Left ventricle myocardium superior (tissue), 1 donor: ENCODE measurements around the gene TYW5. TPM values are rescaled to one million over a fixed set of nuclear protein-coding genes. Genes with fewer than 3 reads are reported as not detected.

Experiments
- ATAC-seq: fragments of 200-7000 bp; cut with Tn5 transposase; one replicate; pipeline ENCODE4 v1.9.1; 2020; ENCODE audit warnings: mild to moderate bottlenecking, moderate library complexity
- DNase-seq: peaks from one replicate; pipeline ENCODE4 v3.0.0-alpha.2; 2020
- intact Hi-C: fragments of 100-400 bp; cut with micrococcal nuclease; formaldehyde crosslinking; loops from one replicate; pipeline ENCODE4 v1.11.0; 2022
- total RNA-seq: library from RNA; stranded (reverse); fragmentation: NEBNext Ultra II Directional; extraction: Animal tissue kit (Norgen Biotek cat#: 25700); gene quantifications from one replicate; pipeline ENCODE4 v1.2.1, GENCODE V29; 2021
- donor health status: DM: no; HTN: yes; CAD: no; lungs with severe emphysema.

Gene TYW5
- total RNA-seq, 1 donor from 2014 or later, result 2.5 TPM

DNA sequence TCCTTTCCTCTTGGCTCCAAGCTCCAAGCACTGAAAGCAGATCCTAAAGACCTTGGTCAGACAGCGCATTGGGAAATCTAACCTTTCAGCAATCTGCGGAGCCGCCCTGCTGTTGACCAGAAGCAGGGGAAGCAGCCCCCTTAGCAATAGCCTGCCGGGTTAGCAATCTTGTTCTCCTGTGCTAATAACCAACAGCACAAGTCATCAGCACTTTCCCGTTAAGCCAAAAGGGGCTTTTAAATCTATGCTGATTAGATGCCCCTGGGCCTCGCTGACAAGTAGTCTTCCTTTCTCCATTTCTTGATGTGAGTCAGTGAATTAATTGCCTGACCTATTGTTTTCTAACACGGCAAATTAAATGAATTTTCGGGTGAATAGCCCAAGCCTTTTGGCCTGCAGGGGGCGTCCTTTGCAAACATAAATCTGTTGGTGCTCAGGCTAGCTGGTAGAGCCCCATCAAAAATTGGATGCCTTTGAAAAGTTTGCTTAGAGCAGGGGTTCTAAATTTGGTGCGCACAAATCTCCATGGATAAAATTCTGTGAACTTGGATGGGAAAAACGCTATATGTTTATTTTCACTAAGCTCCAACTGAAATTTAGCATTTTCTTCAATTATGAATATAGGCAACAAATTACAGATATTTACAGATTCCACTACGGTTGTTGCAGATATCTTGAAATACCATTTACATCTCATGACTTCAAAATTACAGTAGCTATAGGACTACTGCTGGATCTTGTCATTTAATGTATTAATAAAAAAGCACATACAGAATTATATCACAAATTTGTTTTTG lies 24.7 kb upstream of the TYW5 start:
- DNase-seq (peak; percentile 92), ATAC-seq (peak; percentile 84)
- intact Hi-C loops, result loop anchor here (5.0 to 10.0 kb wide), 2 partner anchors 502 to 725 kb away; no protein-coding TSS in a partner anchor

DNA sequence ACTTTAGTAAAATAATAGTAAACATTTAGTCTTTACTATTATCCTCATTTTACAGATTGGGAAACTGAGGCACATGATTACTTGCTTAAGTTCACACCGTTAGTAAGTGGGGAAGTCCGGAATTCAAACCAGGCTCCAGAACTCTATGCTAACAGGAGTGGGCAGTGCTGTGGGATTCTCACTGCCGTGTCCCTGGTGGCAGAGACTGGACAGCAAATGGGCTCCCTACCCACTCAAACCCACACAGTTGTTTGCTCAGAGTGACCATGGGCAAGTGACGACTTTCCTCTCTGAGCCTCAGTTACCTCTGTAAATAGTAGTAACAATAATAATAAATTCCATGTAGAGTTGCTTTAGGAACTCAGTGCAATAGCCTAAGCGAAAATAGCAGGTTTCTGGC lies 24.1 kb upstream of the TYW5 start:
- intact Hi-C loops, result no loop called here
- no peak for DNase-seq
- ATAC-seq, result no peak

DNA sequence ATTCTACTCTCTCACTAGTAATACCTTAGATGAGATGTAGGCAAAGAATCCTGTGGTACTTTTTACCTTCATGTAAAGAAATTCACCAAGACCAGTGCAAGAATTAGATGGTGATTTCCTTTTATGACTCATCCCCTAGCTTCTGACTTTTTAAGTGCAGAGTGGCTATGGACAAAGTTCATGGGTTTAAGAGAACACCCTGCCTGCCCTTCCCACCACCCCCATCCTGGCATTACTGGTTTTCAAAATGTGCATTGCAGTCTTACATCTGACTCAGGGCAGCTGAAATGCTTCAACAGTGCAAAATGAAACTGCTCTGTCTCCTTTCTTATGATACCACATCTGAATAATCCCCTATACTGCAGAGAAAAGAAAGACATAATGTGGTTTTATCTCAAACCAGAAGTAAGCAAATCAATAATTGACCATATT lies 22.7 kb upstream of the TYW5 start:
- DNase-seq (no peak), ATAC-seq (no peak)
- intact Hi-C loops, result no loop called here

DNA sequence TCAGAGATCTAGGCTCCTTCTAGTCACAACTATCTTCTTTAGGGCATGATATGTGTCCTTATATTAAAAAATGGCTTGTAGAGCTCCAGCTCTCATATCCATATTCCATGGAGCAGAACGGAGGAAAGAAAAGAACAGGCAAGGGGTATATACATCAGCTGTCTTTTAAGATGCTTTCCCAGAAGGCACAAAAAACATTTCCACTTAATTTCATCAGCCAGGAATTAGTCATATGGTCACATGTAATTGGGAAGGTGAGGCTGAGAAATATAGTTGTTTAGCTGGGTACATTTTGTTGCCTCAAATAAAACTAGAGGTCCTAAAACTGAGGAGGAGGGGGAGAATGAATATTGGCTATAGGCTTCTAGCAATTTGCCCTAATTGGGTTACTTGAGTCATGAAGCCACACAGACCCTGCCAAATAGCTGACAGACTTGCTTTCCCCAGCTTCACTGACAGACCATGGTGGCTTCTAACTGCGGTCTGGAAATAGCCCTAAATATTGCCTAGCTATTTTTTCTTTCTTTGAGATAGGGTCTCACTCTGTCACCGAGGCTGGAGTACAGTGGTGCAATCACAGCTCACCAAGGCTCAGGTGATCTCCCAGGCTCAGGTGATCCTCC lies 20.1 kb upstream of the TYW5 start:
- intact Hi-C loops, result no loop called here
- no peak for ATAC-seq
- no peak for DNase-seq

DNA sequence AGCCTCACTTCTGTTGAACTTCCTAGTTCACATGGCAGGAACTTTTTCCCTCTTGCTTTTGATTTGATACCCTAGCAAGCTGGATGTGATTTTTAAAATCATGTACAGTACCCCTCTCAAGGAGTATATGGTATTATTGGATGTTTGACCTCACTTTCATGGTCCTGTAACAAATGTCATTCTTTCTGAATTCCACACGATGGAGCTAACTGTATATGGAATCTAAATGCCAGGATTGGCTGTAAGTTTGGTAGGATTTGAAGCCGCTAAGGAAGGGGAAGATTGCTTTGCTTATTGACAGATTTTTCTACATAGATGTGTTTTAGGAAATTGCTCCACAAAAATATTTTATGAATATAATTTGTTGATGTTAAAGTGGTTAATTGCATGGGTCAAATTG lies 18.4 kb upstream of the TYW5 start:
- ATAC-seq, result peak; percentile 41
- intact Hi-C loops, result loop anchor here (5.0 kb wide), 1 partner anchor 504 kb away; no protein-coding TSS in a partner anchor
- no peak for DNase-seq

DNA sequence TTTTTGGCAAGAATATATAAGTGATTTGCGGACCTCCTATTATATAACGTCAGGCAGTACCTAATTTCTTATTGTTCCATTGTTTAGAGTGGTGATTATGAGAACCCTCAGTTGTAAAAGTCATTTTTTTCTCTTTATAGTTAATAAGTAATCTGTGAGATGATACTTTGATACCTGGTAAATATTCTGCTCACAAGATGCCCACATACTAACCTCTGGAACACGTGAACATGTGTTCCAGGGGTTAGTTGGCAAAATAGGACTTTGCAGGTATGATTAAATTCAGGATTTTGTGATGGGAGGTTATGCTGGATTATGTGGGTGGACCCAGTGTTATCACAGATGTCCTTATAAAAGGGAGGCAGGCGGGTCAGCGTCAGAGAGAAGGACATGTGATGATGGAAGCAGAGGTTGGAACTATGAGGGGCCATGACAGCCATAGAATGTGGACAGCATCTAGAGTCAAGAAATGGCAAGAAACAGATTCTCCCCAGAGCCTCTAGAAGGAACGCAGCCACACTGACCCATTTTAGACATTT lies 16.9 kb upstream of the TYW5 start:
- DNase-seq (no peak), ATAC-seq (no peak)
- intact Hi-C loops, result loop anchor here (5.0 kb wide), 1 partner anchor 505 kb away; no protein-coding TSS in a partner anchor

DNA sequence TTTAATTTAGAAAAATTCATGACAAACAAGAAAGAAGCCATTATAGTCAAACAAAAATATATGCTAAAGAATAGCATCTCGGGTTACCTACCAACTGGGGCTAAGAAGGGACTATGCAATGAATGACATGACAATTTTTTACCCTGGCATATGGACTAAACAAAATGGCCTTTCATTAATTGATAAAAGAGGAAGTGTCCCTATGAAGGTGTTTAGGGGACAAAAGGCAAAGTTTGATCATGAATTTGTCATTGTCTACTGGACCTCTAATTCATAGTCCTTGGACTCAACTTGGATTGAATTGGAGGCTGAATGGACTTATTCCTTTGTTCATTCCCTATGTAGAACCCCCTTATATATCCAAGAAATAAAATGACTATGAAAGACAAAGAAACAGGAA lies 12.8 kb upstream of the TYW5 start:
- DNase-seq (no peak), ATAC-seq (no peak)
- intact Hi-C loops, result no loop called here

DNA sequence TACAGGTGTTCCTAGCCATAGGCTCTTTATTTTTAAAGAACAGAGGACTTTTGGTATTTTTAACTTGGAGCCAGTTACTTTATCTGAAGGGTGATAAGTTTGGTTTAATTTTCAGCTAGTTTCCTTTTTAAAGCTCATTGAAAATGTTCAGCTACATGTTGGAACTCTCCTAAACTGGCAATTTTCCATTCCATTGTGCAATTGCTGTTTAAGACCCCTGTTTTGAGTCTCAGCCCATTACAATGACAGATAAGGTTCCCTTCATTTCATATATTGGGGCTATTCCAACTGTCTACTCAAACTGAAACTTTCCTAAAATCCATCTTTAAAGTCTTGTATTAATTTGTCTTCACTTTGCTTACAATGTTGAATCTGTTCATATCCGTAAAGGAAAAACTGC lies 11.7 kb upstream of the TYW5 start:
- ATAC-seq, result no peak
- no peak for DNase-seq
- intact Hi-C loops, result no loop called here

DNA sequence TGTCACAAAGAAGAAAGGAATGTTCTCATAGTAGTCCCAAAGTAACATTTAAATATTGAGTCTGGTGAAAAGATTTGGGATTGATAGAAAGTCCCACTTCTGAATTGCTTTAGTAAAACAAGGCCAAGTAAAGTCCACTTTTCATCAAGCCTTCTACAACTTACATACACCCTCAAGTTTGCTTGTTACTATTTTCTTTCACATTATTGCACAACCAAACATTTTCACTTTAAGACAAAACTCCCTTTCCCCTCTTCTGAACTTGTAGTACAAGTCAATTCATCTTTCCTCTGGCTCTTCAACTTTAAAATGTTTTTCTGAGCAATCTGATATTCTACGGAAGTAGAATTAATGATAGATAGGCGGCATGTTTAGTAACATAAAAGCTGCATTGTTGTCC lies 11.1 kb upstream of the TYW5 start:
- ATAC-seq (no peak), DNase-seq (no peak)
- intact Hi-C loops, result no loop called here

DNA sequence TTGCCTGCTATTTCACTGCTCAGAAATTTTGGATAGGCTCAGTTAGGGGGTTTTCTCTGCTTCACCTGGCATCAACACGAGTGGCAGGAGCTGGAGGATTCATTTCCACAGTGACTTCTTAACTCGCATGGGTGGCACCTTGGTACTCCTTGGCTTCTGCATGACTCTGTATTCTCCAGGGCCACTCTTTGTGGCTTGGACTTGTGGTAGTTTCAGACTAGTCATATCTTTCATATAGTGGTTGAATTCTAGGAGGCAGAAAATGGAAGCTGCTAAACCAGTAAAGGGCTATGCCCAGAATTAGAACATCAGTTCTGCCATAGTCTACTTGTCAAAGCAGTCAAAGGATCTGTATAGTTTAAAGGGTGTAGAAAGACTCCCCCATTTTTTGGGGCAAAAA lies 6.9 kb upstream of the TYW5 start:
- intact Hi-C loops, result no loop called here
- no peak for ATAC-seq

DNA sequence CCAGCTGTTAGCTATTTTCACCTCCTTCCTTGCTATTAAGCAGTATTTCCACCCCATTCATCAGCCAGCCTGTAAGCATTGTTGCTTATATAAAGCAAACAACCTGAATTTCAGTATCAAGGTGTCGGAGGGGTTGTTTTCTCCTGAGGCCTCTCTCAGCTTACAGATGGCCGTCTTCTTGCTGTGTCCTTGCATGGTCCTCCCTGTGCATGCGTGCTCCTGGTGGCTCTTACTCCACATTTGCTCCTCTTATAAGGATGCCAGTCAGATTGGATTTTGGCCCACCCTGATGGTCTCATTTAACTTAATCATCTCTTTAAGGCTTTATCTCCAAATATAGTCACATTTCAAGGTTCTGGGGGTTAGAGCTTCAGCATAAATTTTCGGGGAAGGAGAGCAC lies 2.7 kb upstream of the TYW5 start:
- no peak for ATAC-seq
- intact Hi-C loops, result no loop called here
- DNase-seq, result no peak

More for the DNA sequence above, 6.9 kb upstream of the TYW5 start:
- DNase-seq, result no peak

DNA sequence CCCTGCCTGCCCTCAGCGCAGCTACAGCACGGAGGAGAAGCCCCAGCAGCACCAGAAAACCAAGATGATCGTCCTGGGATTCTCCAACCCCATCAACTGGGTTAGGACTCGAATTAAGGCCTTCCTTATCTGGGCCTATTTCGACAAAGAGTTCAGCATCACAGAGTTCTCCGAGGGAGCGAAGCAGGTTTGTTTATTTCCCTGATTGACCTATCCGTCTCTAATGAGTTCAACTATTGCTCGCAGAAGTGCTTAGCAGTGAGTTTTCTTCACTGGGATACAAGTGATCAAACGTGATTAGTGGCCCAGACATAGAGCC lies 730 bp upstream of the TYW5 start:
- ATAC-seq, result no peak
- no peak for DNase-seq
- intact Hi-C loops, result no loop called here

DNA sequence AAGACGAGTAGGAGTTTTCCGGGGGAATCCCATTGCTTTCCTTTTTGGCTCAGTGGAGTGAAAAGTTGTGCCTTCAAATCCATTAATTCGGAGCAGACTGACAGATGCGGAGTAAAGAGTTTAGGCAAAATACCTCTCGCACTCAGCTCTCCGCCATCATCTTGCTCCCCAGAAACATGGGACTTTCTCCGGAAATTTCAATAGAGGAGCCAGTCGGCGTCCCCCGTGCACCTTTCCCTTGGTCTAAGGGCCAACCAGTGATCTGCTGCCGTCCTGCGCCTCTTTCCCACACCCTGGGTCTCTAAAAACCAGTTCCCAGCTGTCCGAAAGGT lies 318 bp downstream of the TYW5 start:
- ATAC-seq (peak; percentile 56), DNase-seq (no peak)
- intact Hi-C loops, result no loop called here

DNA sequence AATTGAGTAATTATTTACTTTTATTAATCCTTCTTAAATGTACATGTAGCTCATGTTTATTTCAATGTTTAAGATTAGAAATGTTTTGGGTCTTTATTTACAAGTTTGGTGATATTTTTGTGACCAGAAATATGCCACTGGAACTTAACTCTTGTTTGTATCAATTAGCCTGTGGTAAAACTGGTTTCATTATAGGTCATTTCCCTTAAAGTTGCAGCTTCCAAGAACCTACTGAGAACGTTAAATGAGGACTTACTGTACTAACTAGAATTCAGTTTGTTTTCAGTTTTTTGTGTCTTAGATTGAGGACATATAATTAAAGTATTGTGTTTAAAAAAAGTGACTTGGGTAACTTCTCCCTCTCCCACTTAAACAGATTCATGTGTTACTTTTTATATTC lies 4.3 kb downstream of the TYW5 start:
- intact Hi-C loops, result no loop called here
- no peak for ATAC-seq
- no peak for DNase-seq

DNA sequence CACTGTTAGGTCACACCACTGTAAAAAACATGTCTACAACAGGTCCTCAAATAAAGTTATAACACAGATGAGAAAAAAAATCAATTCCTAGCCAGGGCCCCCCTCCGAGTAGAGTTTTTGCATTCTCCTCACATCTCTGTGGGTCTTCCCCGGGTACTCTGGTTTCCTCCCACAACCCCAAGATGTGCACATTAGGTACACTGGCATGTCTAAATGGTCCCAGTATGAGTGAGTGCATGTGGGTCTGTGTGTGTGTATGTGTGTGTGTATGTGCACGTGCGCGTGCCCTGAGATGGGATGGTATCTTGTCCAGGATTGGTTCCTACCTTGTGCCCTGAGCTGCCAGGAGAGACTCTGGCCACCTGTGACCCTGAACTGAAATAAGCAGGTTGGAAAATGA lies 4.9 kb downstream of the TYW5 start:
- DNase-seq (no peak), ATAC-seq (no peak)
- intact Hi-C loops, result no loop called here

DNA sequence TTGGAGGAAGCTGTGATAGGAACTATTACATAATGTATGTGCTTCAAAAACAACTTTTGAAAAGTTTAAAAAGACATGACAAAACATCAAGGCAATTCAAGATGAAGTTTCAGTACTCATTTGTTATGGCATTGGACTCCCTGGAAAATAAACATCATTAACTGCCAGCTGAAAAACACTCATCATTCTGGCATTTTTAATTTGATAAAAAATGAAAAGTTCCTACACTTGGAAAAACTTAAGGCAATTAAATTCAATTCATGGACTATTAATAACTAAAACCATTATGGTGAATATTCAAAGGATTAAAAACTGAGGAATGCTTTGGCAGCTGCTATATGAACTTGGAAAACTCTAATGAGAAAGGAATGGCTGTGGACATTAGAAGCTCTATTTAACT lies 8.5 kb downstream of the TYW5 start:
- intact Hi-C loops, result no loop called here
- DNase-seq (no peak), ATAC-seq (no peak)

DNA sequence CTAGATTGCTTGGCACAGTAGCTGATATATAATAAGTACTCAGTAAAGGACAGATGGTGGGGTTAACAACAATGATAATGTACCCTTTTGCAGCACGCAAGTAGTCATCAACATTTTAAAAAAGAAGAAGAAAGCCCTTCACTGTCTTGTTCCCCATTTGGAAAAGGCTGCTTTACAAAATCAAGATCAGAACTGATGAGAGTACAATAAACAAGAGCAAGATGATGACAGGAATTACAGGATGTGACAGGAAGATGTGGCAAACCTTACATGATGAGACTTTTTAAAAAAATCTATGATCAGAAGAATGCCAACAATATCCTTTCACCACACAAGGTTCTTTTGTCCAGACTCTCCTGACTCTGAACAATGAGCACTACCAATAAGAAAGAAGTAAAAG lies 9.1 kb downstream of the TYW5 start:
- no peak for DNase-seq
- ATAC-seq, result no peak
- intact Hi-C loops, result no loop called here

DNA sequence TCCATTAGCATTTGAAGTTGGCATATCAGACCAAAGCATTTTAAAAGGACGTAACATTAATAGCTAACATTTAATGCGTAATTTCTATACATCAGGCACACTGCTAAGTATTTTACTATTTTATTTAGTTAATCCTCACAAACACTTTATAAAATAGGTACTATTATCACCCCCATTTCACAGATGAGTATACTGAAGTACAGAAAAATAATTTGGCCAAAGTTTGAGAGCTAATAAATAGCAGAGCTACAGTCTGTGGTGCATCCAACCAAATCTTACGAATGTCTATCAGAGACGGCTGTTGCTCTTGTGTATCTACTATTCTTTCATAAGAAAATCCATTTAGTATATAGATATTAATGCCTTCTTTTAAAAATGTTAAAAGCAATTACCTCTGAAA lies 11.9 kb downstream of the TYW5 start:
- intact Hi-C loops, result no loop called here
- DNase-seq, result no peak
- ATAC-seq, result no peak

DNA sequence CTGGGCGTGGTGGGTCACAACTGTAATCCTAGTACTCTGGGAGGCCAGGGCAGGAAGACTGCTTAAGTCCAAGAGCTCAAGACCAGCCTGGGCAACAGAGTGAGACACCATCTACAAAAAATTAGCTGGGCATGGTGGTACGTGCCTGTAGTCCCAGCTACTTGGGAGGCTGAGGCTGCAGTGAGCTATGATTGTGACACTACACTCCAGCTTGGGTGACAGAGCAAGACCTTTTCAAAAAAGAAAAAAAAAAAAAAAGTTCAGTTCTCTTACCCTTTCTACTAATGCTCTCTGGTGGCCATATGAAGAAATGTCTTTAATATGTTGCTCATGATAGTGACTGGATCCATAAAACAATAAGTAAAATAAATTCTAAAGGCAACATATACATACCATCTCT lies 14.9 kb downstream of the TYW5 start:
- intact Hi-C loops, result no loop called here
- DNase-seq (no peak), ATAC-seq (no peak)

DNA sequence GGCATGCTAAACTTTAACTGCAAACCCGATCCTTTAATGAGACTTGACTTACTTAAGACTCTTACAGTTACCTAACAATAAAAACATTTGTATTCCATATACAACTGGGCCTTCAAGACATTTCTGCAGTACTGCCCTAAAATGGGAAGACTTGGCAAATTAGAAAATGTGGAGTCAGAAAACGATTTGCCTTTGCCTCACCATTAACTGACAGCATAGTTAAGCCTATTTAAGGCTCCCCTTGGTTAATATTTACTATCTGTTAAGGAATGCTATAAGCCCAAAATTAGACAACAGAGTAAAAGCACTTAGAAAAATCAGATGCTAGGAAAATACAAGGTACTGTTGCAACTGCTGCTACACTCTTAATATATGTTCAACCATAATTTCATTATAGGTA lies 18.7 kb downstream of the TYW5 start:
- DNase-seq (no peak), ATAC-seq (no peak)
- intact Hi-C loops, result no loop called here

DNA sequence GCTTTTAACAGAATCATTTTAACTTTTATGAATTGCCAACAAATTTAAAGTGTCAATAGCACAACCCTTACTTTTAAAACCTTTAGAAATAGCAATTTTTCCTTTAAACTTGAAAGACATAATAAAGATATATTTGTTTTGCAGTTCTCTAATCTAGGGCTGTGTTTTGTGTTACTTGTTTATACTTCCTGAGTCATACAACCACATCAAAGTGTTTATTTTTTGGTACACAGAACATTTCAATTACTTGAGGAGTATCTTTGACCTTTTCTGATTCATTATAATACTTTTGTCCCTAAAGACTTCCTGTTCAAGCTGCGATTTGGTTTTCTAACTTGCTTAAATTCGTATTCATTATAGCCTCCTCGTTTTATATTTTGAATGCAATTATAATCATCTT lies 21.8 kb downstream of the TYW5 start:
- DNase-seq (no peak), ATAC-seq (no peak)
- intact Hi-C loops, result no loop called here
